Uterus (tissue), 4 donors: Measurements from ENCODE around the gene PPP1R16B. TPM values are rescaled to one million over a fixed set of nuclear protein-coding genes. Genes with fewer than 3 reads are reported as not detected.

Source experiments
- DNase-seq, 2 donors: peaks; one replicate each; pipeline ENCODE4 v3.0.0-alpha.2; 2019 to 2020
- H3K27ac ChIP-seq, 2 donors: fragments of 200-600 bp; sonication (generic); 1 replicate in 1 of 2; 2 replicates in 1 of 2; pipeline ENCODE4 v1.5.1; 2016 to 2018
- H3K27me3 ChIP-seq, 2 donors: fragments of 200-600 bp; sonication (generic); one replicate each; pipeline ENCODE4 v1.5.1; 2018 to 2019; ENCODE audit warnings: control low read depth in 1 of 2
- H3K36me3 ChIP-seq, 2 donors: fragments of 200-600 bp; sonication (generic); one replicate each; pipeline ENCODE4 v1.5.1; 2019; ENCODE audit warnings: control low read depth in 1 of 2
- H3K4me1 ChIP-seq, 2 donors: fragments of 200-600 bp; sonication (generic); one replicate each; pipeline ENCODE4 v1.5.1; 2018 to 2019; ENCODE audit warnings: control low read depth in 1 of 2
- H3K4me3 ChIP-seq, 2 donors: fragments of 200-600 bp; sonication (generic); 1 replicate in 1 of 2; 2 replicates in 1 of 2; pipeline ENCODE4 v1.5.1; 2018 to 2019; ENCODE audit warnings: mild to moderate bottlenecking in 1 of 2
- H3K9me3 ChIP-seq, 2 donors: fragments of 200-600 bp; sonication (generic); one replicate each; pipeline ENCODE4 v1.5.1; 2019; ENCODE audit warnings: control low read depth in 1 of 2
- POLR2A ChIP-seq, 2 donors: fragments of 450-650 bp; IDR thresholded peaks; one replicate each; pipeline ENCODE4 v1.6.1; 2016; ENCODE audit warnings: antibody characterized with exemption in 2 of 2, mild to moderate bottlenecking in 1 of 2, moderate library complexity in 1 of 2
- intact Hi-C: fragments of 100-400 bp; cut with DNase I; formaldehyde crosslinking; loops from one replicate; pipeline ENCODE4 v1.15.1; 2023; ENCODE audit warnings: low total_unique reads
- total RNA-seq, 4 donors: library from RNA; depleted of rRNA in 3 of 4; stranded (reverse); fragments of >200 nt in 3 of 4; gene quantifications; one replicate each; pipeline versions ENCODE4 v1.1.0 to v1.2.4, GENCODE V29; 2014 to 2023
- TF ChIP-seq, protein P1 (sequence below), 4 experiments: fragments of 200-600 bp in 2 of 4; fragments of 450-650 bp in 2 of 4; sonication (generic) in 2 of 4; IDR thresholded peaks; one replicate each; pipeline ENCODE4 v1.5.1; 2016 to 2019; ENCODE audit warnings: antibody characterized with exemption in 4 of 4, mild to moderate bottlenecking in 2 of 4, moderate library complexity in 1 of 4
- donor health status: DM: yes; HTN: yes; CAD: no.

PPP1R16B gene
- total RNA-seq, 4 donors from 2014 or later = 7.6 to 15.8 (median 12.5) TPM

- Histone ChIP-seq H3K27ac (no peak overlapping the region), H3K4me3 (no peak overlapping the region), H3K27me3 (no peaks in the 10 kb centered on the region), H3K36me3 (no peaks in the 10 kb centered on the region), H3K4me1 (no peaks in the 10 kb centered on the region), H3K9me3 (no peaks in the 10 kb centered on the region)
- no peak for TF ChIP-seq POLR2A (IDR thresholded peaks at IDR 0.05)
- TF ChIP-seq, protein P1, sequence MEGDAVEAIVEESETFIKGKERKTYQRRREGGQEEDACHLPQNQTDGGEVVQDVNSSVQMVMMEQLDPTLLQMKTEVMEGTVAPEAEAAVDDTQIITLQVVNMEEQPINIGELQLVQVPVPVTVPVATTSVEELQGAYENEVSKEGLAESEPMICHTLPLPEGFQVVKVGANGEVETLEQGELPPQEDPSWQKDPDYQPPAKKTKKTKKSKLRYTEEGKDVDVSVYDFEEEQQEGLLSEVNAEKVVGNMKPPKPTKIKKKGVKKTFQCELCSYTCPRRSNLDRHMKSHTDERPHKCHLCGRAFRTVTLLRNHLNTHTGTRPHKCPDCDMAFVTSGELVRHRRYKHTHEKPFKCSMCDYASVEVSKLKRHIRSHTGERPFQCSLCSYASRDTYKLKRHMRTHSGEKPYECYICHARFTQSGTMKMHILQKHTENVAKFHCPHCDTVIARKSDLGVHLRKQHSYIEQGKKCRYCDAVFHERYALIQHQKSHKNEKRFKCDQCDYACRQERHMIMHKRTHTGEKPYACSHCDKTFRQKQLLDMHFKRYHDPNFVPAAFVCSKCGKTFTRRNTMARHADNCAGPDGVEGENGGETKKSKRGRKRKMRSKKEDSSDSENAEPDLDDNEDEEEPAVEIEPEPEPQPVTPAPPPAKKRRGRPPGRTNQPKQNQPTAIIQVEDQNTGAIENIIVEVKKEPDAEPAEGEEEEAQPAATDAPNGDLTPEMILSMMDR (IDR thresholded peaks at IDR 0.05) = no peak
- DNase-seq = no peak
- intact Hi-C loops = no loop called here
These were observed 109.9 kb downstream of the PPP1R16B start for GRCh38 chr20:38915355-38915754.

- no peak overlapping the region for H3K27ac ChIP-seq
- no peaks in the 10 kb centered on the region for H3K4me1 ChIP-seq
- no peaks in the 10 kb centered on the region for H3K36me3 ChIP-seq
- no peaks in the 10 kb centered on the region for H3K27me3 ChIP-seq
- intact Hi-C loops = no loop called here
- H3K4me3 ChIP-seq = no peak overlapping the region
- DNase-seq = no peak
- TF ChIP-seq POLR2A (IDR thresholded peaks at IDR 0.05) = no peak
- TF ChIP-seq, protein P1 (IDR thresholded peaks at IDR 0.05) = no peak
- H3K9me3 ChIP-seq = no peaks in the 10 kb centered on the region
These were observed 112.2 kb downstream of the PPP1R16B start for GRCh38 chr20:38917657-38918056.

GRCh38 chr20:38918172-38918571, 112.7 kb downstream of the PPP1R16B start:
- H3K4me3 ChIP-seq = no peak overlapping the region
- intact Hi-C loops = no loop called here
- DNase-seq = no peak
- H3K36me3 ChIP-seq = no peaks in the 10 kb centered on the region
- H3K27ac ChIP-seq = no peak overlapping the region
- TF ChIP-seq, protein P1 (IDR thresholded peaks at IDR 0.05) = no peak
- TF ChIP-seq POLR2A (IDR thresholded peaks at IDR 0.05) = no peak
- H3K27me3 ChIP-seq = no peaks in the 10 kb centered on the region
- H3K4me1 ChIP-seq = no peaks in the 10 kb centered on the region
- no peaks in the 10 kb centered on the region for H3K9me3 ChIP-seq

DNA sequence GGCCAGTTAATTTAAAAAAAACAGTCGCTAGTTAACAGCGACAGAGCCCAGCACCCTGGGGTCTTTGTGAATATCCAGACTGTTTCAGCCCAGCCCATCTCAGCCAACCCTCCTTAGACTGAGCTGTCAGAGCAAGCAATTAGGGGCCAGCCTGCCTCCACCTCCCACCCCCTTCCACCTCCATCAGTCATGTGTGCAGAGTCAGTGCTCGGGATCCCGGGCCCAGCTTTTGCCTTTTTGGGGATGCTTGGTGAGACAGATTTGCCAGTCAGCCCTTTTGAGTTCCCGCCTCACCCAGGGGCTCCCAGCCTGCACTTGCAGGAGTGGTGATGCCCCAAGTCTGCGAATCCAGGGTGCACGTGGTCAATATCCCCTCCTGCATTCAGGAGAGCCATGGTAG, 114.2 kb downstream of the PPP1R16B start:
- TF ChIP-seq POLR2A (IDR thresholded peaks at IDR 0.05) = no peak
- TF ChIP-seq, protein P1 (IDR thresholded peaks at IDR 0.05) = no peak
- intact Hi-C loops = no loop called here
- Histone ChIP-seq H3K36me3 (no peaks in the 10 kb centered on the region), H3K27ac (no peak overlapping the region), H3K9me3 (no peaks in the 10 kb centered on the region), H3K4me3 (no peak overlapping the region), H3K27me3 (no peaks in the 10 kb centered on the region), H3K4me1 (no peaks in the 10 kb centered on the region)
- no peak for DNase-seq

- DNase-seq = no peak
- intact Hi-C loops = no loop called here
- no peaks in the 10 kb centered on the region for H3K36me3 ChIP-seq
- no peak overlapping the region for H3K27ac ChIP-seq
- H3K4me3 ChIP-seq = no peak overlapping the region
- no peaks in the 10 kb centered on the region for H3K9me3 ChIP-seq
- no peaks in the 10 kb centered on the region for H3K27me3 ChIP-seq
- TF ChIP-seq POLR2A (IDR thresholded peaks at IDR 0.05) = no peak
- TF ChIP-seq, protein P1 (IDR thresholded peaks at IDR 0.05) = no peak
- no peaks in the 10 kb centered on the region for H3K4me1 ChIP-seq
These were observed 114.9 kb downstream of the PPP1R16B start for GRCh38 chr20:38920411-38920810.
